Epithelial cell of proximal tubule (primary cell): ENCODE results near the gene GHITM. TPM values are rescaled to one million over a fixed set of nuclear protein-coding genes. Genes with fewer than 3 reads are reported as not detected.
"Not testable (repeated sequence)": the region's sequence is repeated elsewhere in the genome, so short reads cannot be mapped to it uniquely, and the experiment has no call there.

Experiments
- DNase-seq: peaks from one replicate; pipeline ENCODE4 v3.0.0-alpha.2; 2011; ENCODE audit warnings: low read depth
- H3K4me3 ChIP-seq: 2 replicates; pipeline ENCODE4 v1.5.1; 2011; ENCODE audit warnings: low read depth, mild to moderate bottlenecking, low read length
- CTCF ChIP-seq: conservative IDR thresholded peaks from 2 replicates; pipeline ENCODE4 v1.5.1; 2012; ENCODE audit warnings: low read depth, mild to moderate bottlenecking, low read length
- total RNA-seq: library from RNA; depleted of rRNA; stranded (reverse); fragments of >200 nt; gene quantifications from 2 replicates; pipeline ENCODE4 v1.2.3, GENCODE V29; 2015

The GHITM gene
- 174 and 187 TPM in 2 replicates for total RNA-seq

- H3K4me3 ChIP-seq: peak within 1 kb of the TSS; percentile 83
- peak; percentile 38 for TF ChIP-seq CTCF
- peak; percentile 83 for DNase-seq
Observed at GRCh38 chr10:84139126-84140035, at the start of gene GHITM. Gene GHITM (plus strand): TSS chr10:84139509. CDS start chr10:84141501, 1,992 bp downstream.

- no peak for TF ChIP-seq CTCF
- H3K4me3 ChIP-seq: no peak overlapping the region
- no peak for DNase-seq
Observed at GRCh38 chr10:84095811-84096497, 43.4 kb upstream of the GHITM start.

- no peak overlapping the region for H3K4me3 ChIP-seq
- DNase-seq: no peak
- peak; percentile 67 for TF ChIP-seq CTCF
Observed at GRCh38 chr10:84097787-84098353, 41.4 kb upstream of the GHITM start.

- no peak for TF ChIP-seq CTCF
- DNase-seq: no peak
Observed at GRCh38 chr10:84098667-84099066, 40.6 kb upstream of the GHITM start.

GRCh38 chr10:84101042-84101441, 38.3 kb upstream of the GHITM start:
- H3K4me3 ChIP-seq: no peak overlapping the region
- no peak for TF ChIP-seq CTCF
- DNase-seq: no peak

More at GRCh38 chr10:84098667-84099066, 40.6 kb upstream of the GHITM start:
- no peak overlapping the region for H3K4me3 ChIP-seq

- TF ChIP-seq CTCF: no peak
- DNase-seq: no peak
- no peak overlapping the region for H3K4me3 ChIP-seq
Observed at GRCh38 chr10:84108797-84109196, 30.5 kb upstream of the GHITM start.

- not testable (repeated sequence) for H3K4me3 ChIP-seq, DNase-seq
Observed at GRCh38 chr10:84109772-84110171, 29.5 kb upstream of the GHITM start.

- not testable (repeated sequence) for DNase-seq, H3K4me3 ChIP-seq
Observed at GRCh38 chr10:84113468-84113867, 25.8 kb upstream of the GHITM start.
